Astrocyte (in vitro differentiated cells and primary cell): ENCODE data around the gene LETMD1. TPM values are rescaled to one million over a fixed set of nuclear protein-coding genes. Genes with fewer than 3 reads are reported as not detected.

Source experiments
- DNase-seq: peaks from one replicate; pipeline ENCODE4 v3.0.0-alpha.2; 2010; ENCODE audit warnings: low read depth
- FAIRE-seq: peaks from 2 replicates; lab custom pipeline; 2011; peaks lifted over from hg19 to GRCh38; lab: Jason Lieb, UNC
- H2AFZ ChIP-seq: 2 replicates; pipeline ENCODE4 v1.6.0; 2012; ENCODE audit warnings: low read depth, low read length, inconsistent platforms
- H3K27ac ChIP-seq: 2 replicates; pipeline ENCODE4 v1.5.1; 2011; ENCODE audit warnings: low read depth, low read length, inconsistent platforms
- H3K27me3 ChIP-seq: 2 replicates; pipeline ENCODE4 v1.6.0; 2011; ENCODE audit warnings: low read length, inconsistent platforms; ENCODE audit not compliant: insufficient read depth
- H3K36me3 ChIP-seq: 2 replicates; pipeline ENCODE4 v1.5.1; 2011; ENCODE audit warnings: low read length, inconsistent platforms; ENCODE audit not compliant: insufficient read depth
- H3K4me1 ChIP-seq: 2 replicates; pipeline ENCODE4 v1.5.1; 2011; ENCODE audit warnings: low read length, inconsistent platforms; ENCODE audit not compliant: insufficient read depth
- H3K4me2 ChIP-seq: 2 replicates; pipeline ENCODE4 v1.6.0; 2012; ENCODE audit warnings: low read length, inconsistent platforms
- H3K4me3 ChIP-seq: 2 replicates; pipeline ENCODE4 v1.5.1; 2011; ENCODE audit warnings: low read depth, mild to moderate bottlenecking, low read length, inconsistent platforms; ENCODE audit not compliant: insufficient read depth
- H3K79me2 ChIP-seq: 2 replicates; pipeline ENCODE4 v1.6.0; 2012; ENCODE audit warnings: mild to moderate bottlenecking, low read length, inconsistent platforms; ENCODE audit not compliant: insufficient read depth
- H3K9ac ChIP-seq: 2 replicates; pipeline ENCODE4 v1.6.0; 2012; ENCODE audit warnings: mild to moderate bottlenecking, low read length, inconsistent platforms
- H3K9me3 ChIP-seq: 2 replicates; pipeline ENCODE4 v1.5.1; 2012; ENCODE audit warnings: low read depth, mild to moderate bottlenecking, low read length, inconsistent platforms; ENCODE audit not compliant: insufficient read depth
- H4K20me1 ChIP-seq: 2 replicates; pipeline ENCODE4 v1.6.0; 2012; ENCODE audit warnings: low read length, inconsistent platforms; ENCODE audit not compliant: insufficient read depth
- H3K27ac Mint-ChIP-seq: one replicate; pipeline ENCODE4 v1.8.0; 2021; ENCODE audit warnings: mild to moderate bottlenecking, mixed read lengths; ENCODE audit not compliant: unreplicated experiment
- H3K27me3 Mint-ChIP-seq: one replicate; pipeline ENCODE4 v1.8.0; 2021; ENCODE audit warnings: low read depth, mixed read lengths; ENCODE audit not compliant: unreplicated experiment
- H3K36me3 Mint-ChIP-seq: one replicate; pipeline ENCODE4 v1.8.0; 2021; ENCODE audit warnings: low read depth, mixed read lengths; ENCODE audit not compliant: unreplicated experiment
- H3K4me1 Mint-ChIP-seq: one replicate; pipeline ENCODE4 v1.8.0; 2021; ENCODE audit warnings: low read depth, mixed read lengths; ENCODE audit not compliant: unreplicated experiment
- H3K4me3 Mint-ChIP-seq: one replicate; pipeline ENCODE4 v1.8.0; 2021; ENCODE audit warnings: mild to moderate bottlenecking, moderate library complexity, mixed read lengths; ENCODE audit not compliant: unreplicated experiment
- H3K9me3 Mint-ChIP-seq: one replicate; pipeline ENCODE4 v1.8.0; 2021; ENCODE audit warnings: mild to moderate bottlenecking, mixed read lengths; ENCODE audit not compliant: unreplicated experiment
- EZH2 ChIP-seq: IDR thresholded peaks from 2 replicates; pipeline ENCODE4 v1.6.1; 2012; ENCODE audit warnings: mild to moderate bottlenecking, low read length, inconsistent platforms; ENCODE audit not compliant: insufficient read depth
- total RNA-seq: library from RNA; stranded (reverse); gene quantifications from 2 replicates; pipeline ENCODE4 v1.2.1, GENCODE V29; 2021
- TF ChIP-seq, protein P1 (sequence below): IDR thresholded peaks from 2 replicates; pipeline ENCODE4 v1.5.1; 2011; ENCODE audit warnings: low read depth, mild to moderate bottlenecking, inconsistent platforms, low read length, moderate library complexity; ENCODE audit not compliant: insufficient read depth

LETMD1 gene
- total RNA-seq, 1 donor from 2014 or later = 25.2 TPM

GRCh38 chr12:51005030-51005429 lies 43.1 kb upstream of the LETMD1 start:
- DNase-seq (no peak), FAIRE-seq (no peak)
- Mint-ChIP-seq H3K4me1 (peaks cover 8% of the 10 kb centered on the region), H3K36me3 (peaks cover 24% of the 10 kb centered on the region), H3K4me3 (no peak overlapping the region), H3K9me3 (no peaks in the 10 kb centered on the region), H3K27me3 (no peaks in the 10 kb centered on the region), H3K27ac (no peak overlapping the region)
- Histone ChIP-seq H3K4me3 (no peak overlapping the region), H2AFZ (no peak overlapping the region), H3K4me2 (no peak overlapping the region), H3K9ac (no peak overlapping the region), H3K79me2 (no peaks in the 10 kb centered on the region), H3K27me3 (no peaks in the 10 kb centered on the region), H3K27ac (no peak overlapping the region), H3K9me3 (no peaks in the 10 kb centered on the region), H4K20me1 (peaks cover 6% of the 10 kb centered on the region), H3K36me3 (peaks cover 5% of the 10 kb centered on the region), H3K4me1 (peaks cover 5% of the 10 kb centered on the region)
- no peak for TF ChIP-seq EZH2
- TF ChIP-seq, protein P1, sequence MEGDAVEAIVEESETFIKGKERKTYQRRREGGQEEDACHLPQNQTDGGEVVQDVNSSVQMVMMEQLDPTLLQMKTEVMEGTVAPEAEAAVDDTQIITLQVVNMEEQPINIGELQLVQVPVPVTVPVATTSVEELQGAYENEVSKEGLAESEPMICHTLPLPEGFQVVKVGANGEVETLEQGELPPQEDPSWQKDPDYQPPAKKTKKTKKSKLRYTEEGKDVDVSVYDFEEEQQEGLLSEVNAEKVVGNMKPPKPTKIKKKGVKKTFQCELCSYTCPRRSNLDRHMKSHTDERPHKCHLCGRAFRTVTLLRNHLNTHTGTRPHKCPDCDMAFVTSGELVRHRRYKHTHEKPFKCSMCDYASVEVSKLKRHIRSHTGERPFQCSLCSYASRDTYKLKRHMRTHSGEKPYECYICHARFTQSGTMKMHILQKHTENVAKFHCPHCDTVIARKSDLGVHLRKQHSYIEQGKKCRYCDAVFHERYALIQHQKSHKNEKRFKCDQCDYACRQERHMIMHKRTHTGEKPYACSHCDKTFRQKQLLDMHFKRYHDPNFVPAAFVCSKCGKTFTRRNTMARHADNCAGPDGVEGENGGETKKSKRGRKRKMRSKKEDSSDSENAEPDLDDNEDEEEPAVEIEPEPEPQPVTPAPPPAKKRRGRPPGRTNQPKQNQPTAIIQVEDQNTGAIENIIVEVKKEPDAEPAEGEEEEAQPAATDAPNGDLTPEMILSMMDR = no peak

DNA sequence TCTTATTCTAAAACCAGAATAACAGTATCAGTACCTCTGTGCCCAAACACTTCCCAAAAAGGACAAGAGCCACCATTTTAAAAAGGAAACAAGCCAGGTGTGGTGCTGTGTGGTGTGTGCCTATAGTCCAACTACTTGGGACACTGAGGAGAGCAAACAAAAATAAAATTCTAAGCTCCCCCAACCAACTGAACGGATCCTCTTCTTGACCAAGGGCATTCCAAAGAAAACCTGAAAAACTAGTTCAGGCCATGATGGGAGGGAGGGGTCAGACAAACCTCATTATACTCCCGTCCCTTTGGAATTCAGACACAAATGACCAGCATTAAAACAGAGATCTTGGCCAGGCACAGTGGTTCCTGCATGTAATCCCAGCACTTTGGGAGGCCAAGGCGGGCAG lies 42.5 kb upstream of the LETMD1 start:
- H3K27me3 Mint-ChIP-seq = no peaks in the 10 kb centered on the region
- Histone ChIP-seq H3K9me3 (no peaks in the 10 kb centered on the region), H3K79me2 (no peaks in the 10 kb centered on the region), H3K4me1 (no peaks in the 10 kb centered on the region), H3K9ac (no peak overlapping the region), H3K4me2 (no peak overlapping the region), H2AFZ (no peak overlapping the region), H4K20me1 (peaks cover 13% of the 10 kb centered on the region), H3K27ac (no peak overlapping the region), H3K36me3 (peaks cover 5% of the 10 kb centered on the region), H3K27me3 (no peaks in the 10 kb centered on the region), H3K4me3 (no peak overlapping the region)
- no peak overlapping the region for H3K4me3 Mint-ChIP-seq
- DNase-seq (no peak), FAIRE-seq (no peak)
- H3K27ac Mint-ChIP-seq = no peak overlapping the region
- H3K9me3 Mint-ChIP-seq = no peaks in the 10 kb centered on the region
- no peak for TF ChIP-seq EZH2
- TF ChIP-seq, protein P1 = no peak
- H3K36me3 Mint-ChIP-seq = peaks cover 18% of the 10 kb centered on the region
- H3K4me1 Mint-ChIP-seq = peaks cover 3% of the 10 kb centered on the region

GRCh38 chr12:51008329-51009055 lies 39.6 kb upstream of the LETMD1 start:
- FAIRE-seq (no peak), DNase-seq (no peak)
- Mint-ChIP-seq H3K36me3 (peaks cover 18% of the 10 kb centered on the region), H3K4me1 (peaks cover 8% of the 10 kb centered on the region), H3K27me3 (no peaks in the 10 kb centered on the region), H3K9me3 (no peaks in the 10 kb centered on the region), H3K27ac (no peak overlapping the region), H3K4me3 (no peak overlapping the region)
- Histone ChIP-seq H2AFZ (no peak overlapping the region), H3K27me3 (no peaks in the 10 kb centered on the region), H3K4me3 (no peak overlapping the region), H3K36me3 (peaks cover 5% of the 10 kb centered on the region), H4K20me1 (peaks cover 35% of the 10 kb centered on the region), H3K4me1 (no peaks in the 10 kb centered on the region), H3K79me2 (peaks cover 11% of the 10 kb centered on the region), H3K9ac (no peak overlapping the region), H3K4me2 (no peak overlapping the region), H3K27ac (no peak overlapping the region), H3K9me3 (no peaks in the 10 kb centered on the region)
- TF ChIP-seq EZH2 = no peak
- TF ChIP-seq, protein P1 = no peak
